ENCODE results near the gene CCNA2. TPM values are rescaled to one million over a fixed set of nuclear protein-coding genes. Genes with fewer than 3 reads are reported as not detected.

The CCNA2 gene
- total and polyA plus RNA-seq, 9 of the 15 experiments (the other 6 are each of a cell fraction or from before 2014, with no cell fraction given): 37.1 to 197 (median 154) TPM

GRCh38 chr4:121800961-121801714 is 22.5 kb downstream of the CCNA2 start, which contains the start of gene EXOSC9 (continued):
- TF ChIP-seq SFPQ (IDR thresholded peaks at IDR 0.05; ENCODE audit: low read depth, low read length): no peak
- TF ChIP-seq FOS (IDR thresholded peaks at IDR 0.05; ENCODE audit: extremely low read depth, insufficient read length): no peak
- 0 out of 2 replicates have a peak, but pooled peaks have one; percentile 37 for TF ChIP-seq DPF2 (IDR thresholded peaks at IDR 0.05)
- peak; percentile 43 for TF ChIP-seq L3MBTL2 (IDR thresholded peaks at IDR 0.05)
- peak; percentile 51; the same call in 1 of the 2 replicates for TF ChIP-seq HES1 (IDR thresholded peaks at IDR 0.05; ENCODE audit: low read depth)
- TF ChIP-seq POLR2G (IDR thresholded peaks at IDR 0.05; ENCODE audit: low read depth, low read length): peak; percentile 94
- TF ChIP-seq CEBPB (tag; IDR thresholded peaks at IDR 0.05): peak; percentile 78
- TF ChIP-seq SRSF3 (IDR thresholded peaks at IDR 0.05; ENCODE audit: insufficient read depth, low read length): 0 out of 2 replicates have a peak, but pooled peaks have one; percentile 65
- TF ChIP-seq MLX (CRISPR knock-in tag; conservative IDR thresholded peaks at IDR 0.05): no peak
- peak; percentile 52 for TF ChIP-seq BHLHE40 (IDR thresholded peaks at IDR 0.05; ENCODE audit: low read length)
- TF ChIP-seq NFXL1 (CRISPR knock-in tag; IDR thresholded peaks at IDR 0.05): no peak
- TF ChIP-seq FOXJ2 (tag; IDR thresholded peaks at IDR 0.05): peak; percentile 82
- TF ChIP-seq U2AF1 (optimal IDR thresholded peaks at IDR 0.05; ENCODE audit: low read depth, low read length): no peak
- TF ChIP-seq ZNF280A (IDR thresholded peaks at IDR 0.05; ENCODE audit: low read depth, partially characterized antibody): no peak
- TF ChIP-seq ARID4B (CRISPR knock-in tag; IDR thresholded peaks at IDR 0.05): peak; percentile 79; the same call in 1 of the 2 replicates
- no peak for TF ChIP-seq TEAD2 (tag; IDR thresholded peaks at IDR 0.05)

All from K562 (cell line).